Breast epithelium (tissue), 3 donors: Measurements from ENCODE around the gene IRF2BP2.

Experiments used
- CTCF ChIP-seq, 3 donors: fragments of 450-650 bp; IDR thresholded peaks; one replicate each; pipeline ENCODE4 v1.5.1; 2016 to 2017; ENCODE audit warnings: antibody characterized with exemption in 3 of 3, mild to moderate bottlenecking in 3 of 3, moderate library complexity in 3 of 3
- POLR2A ChIP-seq: fragments of 450-650 bp; IDR thresholded peaks from one replicate; pipeline ENCODE4 v1.6.1; 2016; ENCODE audit warnings: antibody characterized with exemption, mild to moderate bottlenecking, moderate library complexity
- POLR2AphosphoS5 ChIP-seq, 3 donors: sonication (generic); formaldehyde crosslinking; IDR thresholded peaks; one replicate each; pipeline ENCODE4 v1.6.1; 2017; ENCODE audit warnings: antibody characterized with exemption in 3 of 3

GRCh38 chr1:234593771-234594504 is 16.0 kb downstream of the IRF2BP2 start:
- TF ChIP-seq CTCF (IDR thresholded peaks at IDR 0.05) (no peak), POLR2A (no peak), POLR2AphosphoS5 (IDR thresholded peaks at IDR 0.05) (no peak)
